ENCODE results near the gene SMC1B. TPM values are rescaled to one million over a fixed set of nuclear protein-coding genes. Genes with fewer than 3 reads are reported as not detected.
"Not testable (repeated sequence)": the region's sequence is repeated elsewhere in the genome, so short reads cannot be mapped to it uniquely, and the experiment has no call there.

Gene SMC1B
- total RNA-seq, 1 donor from 2014 or later, result not detected

- Mint-ChIP-seq H3K36me3 (no peaks in the 10 kb centered on the region), H3K4me1 (peaks cover 3% of the 10 kb centered on the region), H3K27me3 (ENCODE audit: low read depth) (no peaks in the 10 kb centered on the region), H3K27ac (no peak overlapping the region), H3K4me3 (no peak overlapping the region), H3K9me3 (no peaks in the 10 kb centered on the region)
- DNase-seq (ENCODE audit: low spot score in 2 of 2, unreplicated experiment in 2 of 2), result no peak
- TF ChIP-seq, protein P1, sequence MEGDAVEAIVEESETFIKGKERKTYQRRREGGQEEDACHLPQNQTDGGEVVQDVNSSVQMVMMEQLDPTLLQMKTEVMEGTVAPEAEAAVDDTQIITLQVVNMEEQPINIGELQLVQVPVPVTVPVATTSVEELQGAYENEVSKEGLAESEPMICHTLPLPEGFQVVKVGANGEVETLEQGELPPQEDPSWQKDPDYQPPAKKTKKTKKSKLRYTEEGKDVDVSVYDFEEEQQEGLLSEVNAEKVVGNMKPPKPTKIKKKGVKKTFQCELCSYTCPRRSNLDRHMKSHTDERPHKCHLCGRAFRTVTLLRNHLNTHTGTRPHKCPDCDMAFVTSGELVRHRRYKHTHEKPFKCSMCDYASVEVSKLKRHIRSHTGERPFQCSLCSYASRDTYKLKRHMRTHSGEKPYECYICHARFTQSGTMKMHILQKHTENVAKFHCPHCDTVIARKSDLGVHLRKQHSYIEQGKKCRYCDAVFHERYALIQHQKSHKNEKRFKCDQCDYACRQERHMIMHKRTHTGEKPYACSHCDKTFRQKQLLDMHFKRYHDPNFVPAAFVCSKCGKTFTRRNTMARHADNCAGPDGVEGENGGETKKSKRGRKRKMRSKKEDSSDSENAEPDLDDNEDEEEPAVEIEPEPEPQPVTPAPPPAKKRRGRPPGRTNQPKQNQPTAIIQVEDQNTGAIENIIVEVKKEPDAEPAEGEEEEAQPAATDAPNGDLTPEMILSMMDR (IDR thresholded peaks at IDR 0.05; ENCODE audit: unreplicated experiment), result no peak
Observed at GRCh38 chr22:45298934-45299505, 114.4 kb downstream of the SMC1B start.

GRCh38 chr22:45296628-45297297 is 116.6 kb downstream of the SMC1B start:
- Mint-ChIP-seq H3K9me3 (no peaks in the 10 kb centered on the region), H3K36me3 (no peaks in the 10 kb centered on the region), H3K27me3 (ENCODE audit: low read depth) (no peaks in the 10 kb centered on the region), H3K27ac (no peak overlapping the region), H3K4me3 (no peak overlapping the region), H3K4me1 (peaks cover 3% of the 10 kb centered on the region)
- DNase-seq (ENCODE audit: low spot score in 2 of 2, unreplicated experiment in 2 of 2), result no peak
- TF ChIP-seq, protein P1 (IDR thresholded peaks at IDR 0.05; ENCODE audit: unreplicated experiment), result no peak

DNA sequence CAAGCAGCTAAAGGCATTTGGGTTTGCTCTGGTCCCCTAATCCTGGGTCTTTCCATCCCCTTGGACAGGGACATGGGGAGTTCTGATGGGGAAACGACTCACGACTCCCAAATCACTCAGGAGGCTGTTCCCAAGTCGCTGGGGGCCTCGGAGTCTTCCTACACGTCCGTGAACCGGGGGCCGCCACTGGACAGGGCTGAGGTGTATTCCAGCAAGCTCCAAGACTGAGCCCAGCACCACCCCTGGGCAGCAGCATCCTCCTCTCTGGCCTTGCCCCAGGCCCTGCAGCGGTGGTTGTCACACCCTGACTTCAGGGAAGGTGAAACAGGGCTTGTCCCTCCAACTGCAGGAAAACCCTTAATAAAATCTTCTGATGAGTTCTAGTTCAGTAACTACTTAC is 117.9 kb downstream of the SMC1B start:
- H3K9me3 Mint-ChIP-seq, result no peaks in the 10 kb centered on the region
- no peak overlapping the region for H3K27ac Mint-ChIP-seq
- TF ChIP-seq, protein P1 (IDR thresholded peaks at IDR 0.05; ENCODE audit: unreplicated experiment), result no peak
- H3K4me3 Mint-ChIP-seq, result no peak overlapping the region
- H3K4me1 Mint-ChIP-seq, result peaks cover 3% of the 10 kb centered on the region
- no peak for DNase-seq (ENCODE audit: low spot score in 2 of 2, unreplicated experiment in 2 of 2)
- no peaks in the 10 kb centered on the region for H3K27me3 Mint-ChIP-seq (ENCODE audit: low read depth)
- H3K36me3 Mint-ChIP-seq, result no peaks in the 10 kb centered on the region

DNA sequence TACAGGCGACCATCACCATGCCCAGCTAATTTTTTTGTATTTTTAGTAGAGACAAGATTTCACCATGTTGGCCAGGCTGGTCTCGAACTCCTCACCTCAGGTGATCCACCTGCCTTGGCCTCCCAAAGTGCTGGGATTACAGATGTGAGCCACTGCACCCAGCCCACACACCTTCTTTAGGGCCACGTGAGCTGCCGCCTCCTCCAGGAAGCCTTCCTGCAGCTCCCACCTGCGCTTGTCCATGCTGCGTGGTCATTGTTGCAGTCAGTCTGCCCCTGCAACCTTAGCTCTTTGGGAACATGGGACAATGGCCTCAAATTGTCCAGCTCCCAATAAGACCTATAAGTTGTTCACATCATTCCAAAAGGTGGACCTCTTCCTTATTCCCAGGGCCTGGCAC is 118.4 kb downstream of the SMC1B start:
- H3K4me1 Mint-ChIP-seq; H3K36me3 Mint-ChIP-seq; H3K27ac Mint-ChIP-seq; H3K9me3 Mint-ChIP-seq; H3K27me3 Mint-ChIP-seq (ENCODE audit: low read depth); DNase-seq (ENCODE audit: low spot score in 2 of 2, unreplicated experiment in 2 of 2); H3K4me3 Mint-ChIP-seq: not testable (repeated sequence)

Other genes with a start within 250 kb of the SMC1B start
- gene NUP50, start 249.7 kb downstream of the SMC1B start, total RNA-seq, result 45.8 to 54.6 TPM (median 52.9 TPM) in 3 replicates
- gene KIAA0930, start 172.7 kb downstream of the SMC1B start, total RNA-seq, result 31.1 to 32.1 TPM (median 31.4 TPM) in 3 replicates
- 0.59 to 0.87 TPM (median 0.84 TPM) in 3 replicates for gene UPK3A, start 128.7 kb downstream of the SMC1B start, total RNA-seq
- gene FAM118A, start 103.7 kb downstream of the SMC1B start, total RNA-seq, result 227 to 235 TPM (median 229 TPM) in 3 replicates
- 2.0 to 2.5 TPM (median 2.1 TPM) in 3 replicates for gene RIBC2, start 94 bp upstream of the SMC1B start, total RNA-seq
- 283 to 297 TPM (median 296 TPM) in 3 replicates for gene FBLN1, start 89.3 kb upstream of the SMC1B start, total RNA-seq

All from mesothelial cell of epicardium (in vitro differentiated cells).